ENCODE measurements around the gene NPTX1.

Gene NPTX1

DNA sequence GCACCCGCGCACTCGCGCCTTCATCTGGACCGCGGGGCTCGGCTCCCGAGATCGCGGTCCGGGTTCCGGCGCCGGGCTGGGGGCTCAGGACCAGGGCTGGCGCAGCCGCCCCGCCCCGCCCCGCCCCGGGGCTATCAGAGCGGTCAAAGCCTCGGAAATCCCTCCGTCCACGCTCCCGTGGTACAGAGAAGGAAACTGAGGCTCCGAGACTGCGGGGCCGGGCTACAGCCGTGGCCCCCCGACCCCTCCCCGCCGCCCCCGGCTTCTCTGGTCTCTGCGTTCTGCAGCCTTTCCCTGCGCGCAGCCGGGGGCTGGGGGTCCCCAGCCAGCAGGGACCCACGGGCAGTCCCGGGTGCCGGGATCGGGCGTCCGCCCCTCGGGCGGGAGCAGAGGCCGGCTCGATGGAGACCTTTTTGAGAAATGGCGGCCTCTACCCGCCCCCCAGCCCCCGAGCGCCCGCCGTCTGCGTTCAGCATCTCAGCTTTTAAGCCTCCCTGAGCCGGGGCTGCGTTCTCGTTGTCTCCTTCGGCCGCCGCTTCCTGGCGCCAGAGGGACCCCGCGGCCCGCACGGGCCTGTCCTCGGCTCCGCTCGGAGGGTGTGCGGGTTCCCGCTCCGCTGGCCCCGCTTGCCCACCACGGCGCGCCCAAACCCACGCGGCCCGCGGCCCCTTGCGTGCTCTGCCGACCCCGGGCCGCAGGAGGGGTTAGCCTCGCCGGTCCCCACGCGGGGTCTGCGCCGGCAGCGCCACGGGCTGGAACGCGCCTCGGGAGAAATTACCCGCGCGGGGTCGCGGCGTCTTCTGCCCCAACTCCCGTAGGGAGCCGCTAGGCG is 1.5 kb upstream of the NPTX1 start:
- peak; percentile 67 for DNase-seq

DNA sequence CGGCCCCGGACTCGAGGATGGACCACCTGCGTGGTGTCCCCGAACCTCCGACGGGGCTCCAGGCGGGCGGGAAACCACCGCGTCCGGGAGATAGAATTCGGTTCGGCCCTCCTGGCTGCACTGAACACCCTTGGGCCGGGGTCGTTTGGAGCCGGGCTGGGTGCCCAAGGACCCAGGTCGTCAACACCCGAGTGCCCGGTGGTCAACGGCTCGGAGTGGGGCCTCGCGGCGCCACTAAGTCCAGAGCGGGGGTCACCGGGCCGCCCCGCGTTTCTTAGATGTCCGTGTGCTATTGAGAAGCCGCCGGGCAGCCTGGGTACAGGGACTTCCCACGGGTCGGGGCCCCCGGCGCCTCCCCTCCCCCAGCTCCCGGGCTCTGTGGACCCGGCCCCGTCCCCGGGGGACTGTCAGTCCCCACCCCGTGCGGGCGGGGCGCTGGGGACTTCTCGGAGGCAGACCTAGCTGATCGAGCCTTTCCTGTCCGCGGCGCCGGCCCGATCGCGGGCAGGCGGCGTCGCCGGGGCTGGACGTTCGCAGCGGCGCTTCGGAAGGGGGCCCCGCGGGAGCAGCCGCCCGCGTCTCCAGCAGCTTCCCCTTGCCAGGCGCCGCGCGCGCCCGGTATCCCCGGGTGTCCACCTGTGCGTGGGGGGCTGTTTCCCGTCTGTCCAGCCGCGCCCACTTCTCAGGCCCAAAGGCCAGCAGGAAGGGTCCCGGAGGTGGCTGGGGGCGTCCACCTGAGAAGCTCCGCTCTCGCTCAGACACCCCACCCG is 655 bp upstream of the NPTX1 start:
- DNase-seq: peak; percentile 75

GRCh38 chr17:80474961-80475909 is 1.2 kb downstream of the NPTX1 start:
- DNase-seq: peak; percentile 51

DNA sequence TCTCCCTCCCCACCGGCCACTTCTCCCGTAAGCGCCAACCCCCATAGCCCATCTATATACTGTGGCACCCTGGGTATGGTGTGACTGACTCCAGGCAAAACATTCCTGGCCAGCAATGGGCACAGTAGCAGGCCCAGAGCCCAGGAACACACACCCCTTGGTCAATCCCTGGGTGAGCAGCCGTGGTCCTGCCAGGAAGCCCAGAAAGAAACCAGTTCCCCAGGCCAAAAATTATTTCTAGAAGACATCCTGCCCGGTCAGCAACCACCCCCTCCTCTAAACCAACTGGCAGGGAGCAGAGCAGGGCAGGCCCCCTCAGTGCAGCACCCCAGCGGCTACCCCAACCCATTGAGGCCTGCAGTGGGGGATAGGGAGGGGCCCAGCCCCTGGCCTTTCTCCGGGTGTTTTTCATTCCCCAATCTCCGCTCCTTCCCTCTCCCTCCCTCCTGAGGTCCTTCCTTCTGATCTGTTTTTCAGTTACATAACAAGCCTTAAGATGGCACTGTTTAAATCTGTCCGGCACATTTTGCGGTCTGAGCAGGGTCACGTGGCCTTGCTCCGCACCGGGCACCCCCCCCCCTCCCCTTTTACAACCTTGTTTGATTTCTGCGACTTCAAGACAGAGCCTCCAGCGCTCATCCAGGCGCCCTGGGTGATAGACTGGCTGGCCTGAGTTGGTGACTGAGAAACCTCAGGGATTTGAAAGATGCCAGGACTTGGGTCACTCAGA is 2.0 kb downstream of the NPTX1 start:
- DNase-seq: peak; percentile 63

DNA sequence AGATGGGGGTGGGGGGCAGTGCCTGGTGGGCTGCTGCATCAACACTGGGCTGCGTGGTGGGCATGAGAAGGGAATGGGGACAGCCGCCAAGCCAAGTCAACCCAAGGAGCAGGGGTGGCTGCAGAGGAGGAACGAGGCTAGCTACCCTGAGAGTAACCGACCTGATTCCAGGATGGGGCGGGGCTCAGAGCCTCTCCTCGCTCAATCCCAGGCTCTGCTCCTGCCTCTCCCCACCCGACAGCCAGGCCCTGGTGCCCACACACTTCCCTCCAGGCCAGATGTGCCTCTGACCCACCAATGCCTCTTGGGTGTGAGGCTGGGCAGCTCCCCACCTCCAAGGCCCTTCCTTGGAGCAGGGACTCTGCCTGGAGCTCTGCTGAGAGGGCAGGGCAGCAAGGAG is 2.7 kb downstream of the NPTX1 start:
- no peak for DNase-seq

DNA sequence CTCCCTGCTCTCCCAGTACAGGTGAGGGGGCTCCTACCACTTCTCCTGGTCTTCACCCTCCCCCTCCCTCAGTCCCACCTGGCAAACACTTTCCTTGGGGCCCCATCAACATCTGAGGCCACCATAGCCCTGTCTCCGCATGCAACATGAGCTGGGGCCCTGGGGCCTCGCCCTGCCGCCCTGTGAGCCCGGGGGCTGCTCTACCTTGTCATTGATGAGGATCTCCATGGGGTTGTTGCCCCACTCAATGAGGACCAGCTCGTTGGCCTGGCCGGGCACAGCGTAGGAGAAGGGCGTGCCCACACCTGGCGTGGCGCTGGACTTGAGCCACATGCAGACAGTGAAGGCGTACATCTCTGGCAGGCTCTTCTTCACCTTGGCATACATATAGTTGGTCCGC is 3.4 kb downstream of the NPTX1 start:
- no peak for DNase-seq

- DNase-seq: no peak
Measured at GRCh38 chr17:80471922-80472321, 4.5 kb downstream of the NPTX1 start.

DNA sequence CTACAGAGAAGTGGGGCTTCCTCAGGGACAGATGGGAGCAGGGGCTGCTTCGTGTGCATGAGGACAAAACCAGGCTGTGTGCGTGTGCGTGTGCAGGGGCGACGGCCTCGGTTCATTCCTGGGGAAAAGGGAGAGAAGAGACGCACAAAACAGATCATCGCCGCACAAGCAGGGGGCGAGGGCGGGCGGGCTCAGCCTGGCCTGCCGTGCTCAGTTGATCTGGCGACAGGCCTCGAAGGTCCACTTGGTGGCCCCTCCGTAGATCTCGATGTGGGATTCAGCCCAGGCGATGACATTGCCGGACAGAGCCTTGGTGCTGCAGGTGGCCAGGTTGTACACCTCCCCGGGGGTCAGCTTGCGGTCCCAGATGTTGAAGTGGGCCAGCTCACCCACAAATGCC is 5.8 kb downstream of the NPTX1 start:
- no peak for DNase-seq

- DNase-seq: no peak
Measured at GRCh38 chr17:80469667-80470066, 6.7 kb downstream of the NPTX1 start.

DNA sequence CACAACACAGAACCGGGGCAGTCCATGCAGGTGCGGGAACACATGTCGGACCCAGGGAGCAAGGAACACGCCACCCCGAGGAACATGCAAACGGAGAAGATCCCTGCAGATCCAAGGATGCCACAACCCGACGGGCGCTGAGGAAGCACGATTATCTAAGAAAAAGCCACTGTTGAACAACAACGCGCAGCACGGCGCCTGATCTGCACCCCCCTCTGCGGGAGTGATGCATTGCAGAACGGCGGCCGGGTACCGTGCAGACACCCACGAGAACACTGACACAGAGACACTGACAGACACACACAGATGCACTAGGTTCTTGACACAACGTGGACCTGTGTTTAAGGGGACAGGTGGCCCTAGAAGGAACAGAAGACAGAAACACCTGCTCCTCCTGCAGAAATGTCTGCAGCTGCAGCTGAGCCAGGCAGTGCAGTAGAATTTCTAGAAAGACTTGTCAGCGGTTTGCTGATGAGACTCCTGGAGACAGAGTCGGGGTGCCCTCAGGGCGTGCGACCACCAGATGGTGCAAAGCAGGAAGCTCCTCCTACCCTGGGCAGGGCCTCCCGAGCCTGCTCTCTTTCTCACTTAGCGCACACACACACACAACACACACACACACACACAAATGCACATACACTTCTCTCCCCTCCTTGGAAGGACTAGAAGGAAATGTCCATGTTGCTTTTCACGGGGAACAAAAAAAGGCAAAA is 7.5 kb downstream of the NPTX1 start:
- DNase-seq: peak; percentile 47

GRCh38 chr17:80468242-80468641 is 8.2 kb downstream of the NPTX1 start:
- DNase-seq: no peak

- DNase-seq: no peak
Measured at GRCh38 chr17:80466188-80466705, 10.2 kb downstream of the NPTX1 start.

GRCh38 chr17:80465327-80465974 is 11.0 kb downstream of the NPTX1 start:
- no peak for DNase-seq

- no peak for DNase-seq
Measured at GRCh38 chr17:80464486-80464885, 11.9 kb downstream of the NPTX1 start.

DNA sequence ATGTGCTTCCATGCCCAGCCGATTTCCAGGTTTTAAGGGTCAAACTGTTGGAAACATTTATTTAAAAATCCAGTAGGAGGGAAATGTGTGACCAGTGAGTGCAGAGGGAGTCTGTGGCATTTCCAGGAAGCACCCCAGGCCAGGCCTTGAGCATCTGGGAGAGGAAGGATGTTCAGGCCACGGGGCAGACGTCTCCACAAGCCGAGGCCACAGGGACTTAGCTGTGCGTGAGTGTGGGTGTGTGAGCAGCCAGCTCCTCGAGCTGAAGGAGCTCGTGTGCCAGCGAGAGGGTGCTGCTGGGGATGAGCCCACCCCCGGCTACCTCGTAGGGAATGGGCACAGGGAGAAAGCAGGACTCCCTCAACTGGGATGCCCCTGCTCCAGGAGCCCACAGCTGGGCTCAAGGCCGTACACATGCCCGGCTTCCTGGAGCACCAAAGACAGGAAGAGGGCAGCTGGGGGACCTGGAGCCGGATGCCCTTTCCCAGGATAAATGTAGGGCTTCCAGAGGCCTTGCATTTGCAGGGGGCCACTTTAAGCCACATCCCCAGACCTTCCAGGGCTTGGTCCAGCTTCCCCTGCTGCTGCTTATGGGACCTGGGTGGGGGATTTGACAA is 12.5 kb downstream of the NPTX1 start:
- no peak for DNase-seq

- no peak for DNase-seq
Measured at GRCh38 chr17:80461528-80462160, 14.8 kb downstream of the NPTX1 start.

GRCh38 chr17:80460429-80460834 is 16.0 kb downstream of the NPTX1 start:
- DNase-seq: no peak

DNA sequence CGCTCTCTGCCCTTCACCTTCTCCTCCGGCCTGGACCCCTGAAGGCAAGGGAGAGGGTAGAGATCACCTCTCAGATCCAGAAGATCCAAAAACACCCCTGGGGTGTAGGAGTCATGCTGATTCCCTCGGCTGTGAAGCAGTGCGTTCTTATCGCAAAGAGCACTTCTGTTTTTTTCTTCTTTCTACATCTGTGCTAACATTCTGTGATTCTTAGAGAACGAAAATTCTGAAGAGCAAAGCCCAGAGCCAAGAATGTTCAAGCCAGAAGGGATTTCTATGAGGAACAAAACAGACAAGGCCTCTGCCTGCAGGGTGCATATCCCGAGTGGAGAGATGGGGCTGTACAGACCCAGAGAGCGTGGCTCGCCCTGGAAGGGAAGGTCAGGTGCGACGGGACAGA is 17.2 kb downstream of the NPTX1 start:
- no peak for DNase-seq

DNA sequence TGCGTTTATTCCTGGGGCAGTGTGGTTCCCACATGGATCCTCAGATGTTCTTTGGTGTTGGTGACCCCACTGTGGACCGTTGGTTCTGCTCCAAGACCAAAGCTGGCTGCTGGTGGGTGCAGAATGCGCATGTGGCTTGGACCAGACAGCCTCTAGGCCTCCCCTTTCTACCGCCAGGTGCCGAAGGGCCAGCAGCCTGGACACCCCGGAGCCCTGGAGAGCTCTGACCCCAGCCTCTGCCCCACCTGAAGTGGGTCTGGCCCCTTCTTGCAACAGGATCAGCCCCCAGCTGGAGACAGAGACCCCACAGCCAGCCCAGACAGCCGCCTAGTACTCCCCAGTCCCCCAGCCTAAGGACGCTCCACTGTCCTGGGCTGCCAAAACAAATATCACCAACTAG is 18.4 kb downstream of the NPTX1 start:
- DNase-seq: no peak

Data from NCI-H69 (cell line).